Neutrophil (primary cell): ENCODE results near the gene INHBC.

ENCODE experiments used
- H3K27ac ChIP-seq: fragments of 200-600 bp; sonication (generic); 2 replicates; pipeline ENCODE4 v1.5.1; 2016; ENCODE audit warnings: mild to moderate bottlenecking, moderate library complexity
- H3K27me3 ChIP-seq: fragments of 200-600 bp; sonication (generic); 2 replicates; pipeline ENCODE4 v1.6.0; 2016; ENCODE audit warnings: mild to moderate bottlenecking
- H3K36me3 ChIP-seq: fragments of 200-600 bp; sonication (generic); 2 replicates; pipeline ENCODE4 v1.5.1; 2017
- H3K4me1 ChIP-seq, 2 experiments: fragments of 200-600 bp in 1 of 2; sonication (generic) in 1 of 2; 1 replicate in 1 of 2; 2 replicates in 1 of 2; pipeline versions ENCODE4 v1.5.1 to v1.6.1; 2013 to 2016; ENCODE audit warnings: low read depth in 1 of 2, low read length in 1 of 2, mild to moderate bottlenecking in 1 of 2, moderate library complexity in 1 of 2; ENCODE audit not compliant: control insufficient read depth in 1 of 2, insufficient read depth in 1 of 2
- H3K4me3 ChIP-seq, 2 experiments: fragments of 200-600 bp in 1 of 2; sonication (generic) in 1 of 2; 1 replicate in 1 of 2; 2 replicates in 1 of 2; pipeline ENCODE4 v1.5.1; 2013 to 2016; ENCODE audit warnings: low read depth in 1 of 2, low read length in 1 of 2, mild to moderate bottlenecking in 1 of 2, moderate library complexity in 1 of 2
- H3K9me3 ChIP-seq: fragments of 200-600 bp; sonication (generic); 2 replicates; pipeline ENCODE4 v1.5.1; 2016
- TF ChIP-seq, protein P1 (sequence below): fragments of 200-600 bp; sonication (generic); IDR thresholded peaks from 2 replicates; pipeline ENCODE4 v1.5.1; 2016; ENCODE audit warnings: antibody characterized with exemption

The INHBC gene

GRCh38 chr12:57448669-57449068, 14.1 kb downstream of the INHBC start:
- no peaks in the 10 kb centered on the region for H3K9me3 ChIP-seq
- H3K4me3 ChIP-seq = no peak overlapping the region
- TF ChIP-seq, protein P1, sequence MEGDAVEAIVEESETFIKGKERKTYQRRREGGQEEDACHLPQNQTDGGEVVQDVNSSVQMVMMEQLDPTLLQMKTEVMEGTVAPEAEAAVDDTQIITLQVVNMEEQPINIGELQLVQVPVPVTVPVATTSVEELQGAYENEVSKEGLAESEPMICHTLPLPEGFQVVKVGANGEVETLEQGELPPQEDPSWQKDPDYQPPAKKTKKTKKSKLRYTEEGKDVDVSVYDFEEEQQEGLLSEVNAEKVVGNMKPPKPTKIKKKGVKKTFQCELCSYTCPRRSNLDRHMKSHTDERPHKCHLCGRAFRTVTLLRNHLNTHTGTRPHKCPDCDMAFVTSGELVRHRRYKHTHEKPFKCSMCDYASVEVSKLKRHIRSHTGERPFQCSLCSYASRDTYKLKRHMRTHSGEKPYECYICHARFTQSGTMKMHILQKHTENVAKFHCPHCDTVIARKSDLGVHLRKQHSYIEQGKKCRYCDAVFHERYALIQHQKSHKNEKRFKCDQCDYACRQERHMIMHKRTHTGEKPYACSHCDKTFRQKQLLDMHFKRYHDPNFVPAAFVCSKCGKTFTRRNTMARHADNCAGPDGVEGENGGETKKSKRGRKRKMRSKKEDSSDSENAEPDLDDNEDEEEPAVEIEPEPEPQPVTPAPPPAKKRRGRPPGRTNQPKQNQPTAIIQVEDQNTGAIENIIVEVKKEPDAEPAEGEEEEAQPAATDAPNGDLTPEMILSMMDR = no peak
- H3K4me1 ChIP-seq = peaks cover 0 to 9% of the 10 kb centered on the region in 2 experiments
- no peak overlapping the region for H3K27ac ChIP-seq
- no peaks in the 10 kb centered on the region for H3K36me3 ChIP-seq
- H3K27me3 ChIP-seq = no peaks in the 10 kb centered on the region

GRCh38 chr12:57449375-57449774, 14.8 kb downstream of the INHBC start:
- Histone ChIP-seq H3K27ac (no peak overlapping the region), H3K4me1 (peaks cover 0 to 9% of the 10 kb centered on the region in 2 experiments), H3K4me3 (no peak overlapping the region), H3K27me3 (no peaks in the 10 kb centered on the region), H3K9me3 (no peaks in the 10 kb centered on the region), H3K36me3 (no peaks in the 10 kb centered on the region)
- TF ChIP-seq, protein P1 = no peak

- Histone ChIP-seq H3K4me1 (peaks cover 4 to 9% of the 10 kb centered on the region in 2 experiments), H3K27me3 (no peaks in the 10 kb centered on the region), H3K4me3 (no peak overlapping the region), H3K27ac (no peak overlapping the region), H3K9me3 (no peaks in the 10 kb centered on the region), H3K36me3 (no peaks in the 10 kb centered on the region)
- TF ChIP-seq, protein P1 = no peak
Measured at GRCh38 chr12:57450057-57450456, 15.5 kb downstream of the INHBC start.

GRCh38 chr12:57451233-57451778, 16.7 kb downstream of the INHBC start:
- no peaks in the 10 kb centered on the region for H3K9me3 ChIP-seq
- TF ChIP-seq, protein P1 = no peak
- peaks cover 10 to 12% of the 10 kb centered on the region in 2 experiments for H3K4me1 ChIP-seq
- H3K27me3 ChIP-seq = peaks cover 11% of the 10 kb centered on the region
- no peak overlapping the region for H3K4me3 ChIP-seq
- H3K27ac ChIP-seq = no peak overlapping the region
- H3K36me3 ChIP-seq = no peaks in the 10 kb centered on the region

DNA sequence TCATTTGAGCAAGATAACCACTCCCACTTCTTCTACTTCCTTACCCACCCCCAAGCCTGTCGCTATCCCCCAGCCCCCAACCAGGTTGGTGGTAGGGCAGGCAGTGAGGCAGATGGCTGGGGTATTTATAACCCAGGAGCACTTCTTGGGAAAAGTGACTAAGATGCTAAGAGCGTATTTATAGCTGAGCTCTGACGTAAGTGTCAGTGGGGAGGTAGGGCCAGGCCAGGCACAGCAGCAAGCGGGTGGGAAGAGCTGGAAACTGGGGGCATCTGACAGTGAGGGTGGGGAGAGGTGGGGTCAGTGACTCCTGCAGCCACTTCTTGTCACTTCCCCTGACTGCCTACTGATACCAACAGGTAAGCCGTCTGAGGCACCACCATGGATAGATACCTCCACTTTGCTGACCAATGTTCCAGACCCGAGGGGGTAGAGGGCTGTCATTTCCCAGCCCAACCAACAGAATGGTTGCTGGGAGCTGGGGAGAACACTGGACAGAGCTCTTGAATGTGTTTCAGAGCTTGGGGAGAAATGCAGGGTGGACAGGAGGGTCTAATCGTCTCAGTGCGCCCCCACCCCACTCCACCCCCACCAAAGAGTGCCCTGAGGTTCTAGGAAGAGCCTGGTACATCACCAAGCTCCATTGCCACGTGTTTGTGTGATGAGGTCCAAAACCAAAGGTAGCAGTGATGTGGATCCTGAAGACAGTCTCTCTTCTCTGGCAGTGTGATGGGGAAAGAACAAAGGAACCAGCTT, 17.8 kb downstream of the INHBC start:
- TF ChIP-seq, protein P1 = no peak
- no peak overlapping the region for H3K27ac ChIP-seq

More for the DNA sequence above, 17.8 kb downstream of the INHBC start:
- Histone ChIP-seq H3K27me3 (peaks cover 20% of the 10 kb centered on the region), H3K36me3 (no peaks in the 10 kb centered on the region), H3K4me1 (peaks cover 10 to 12% of the 10 kb centered on the region in 2 experiments), H3K9me3 (no peaks in the 10 kb centered on the region), H3K4me3 (no peak overlapping the region)
